ENCODE results near the gene MFN2.

GRCh38 chr1:11961230-11961629 is 19.0 kb upstream of the MFN2 start:
- TF ChIP-seq, protein P1, sequence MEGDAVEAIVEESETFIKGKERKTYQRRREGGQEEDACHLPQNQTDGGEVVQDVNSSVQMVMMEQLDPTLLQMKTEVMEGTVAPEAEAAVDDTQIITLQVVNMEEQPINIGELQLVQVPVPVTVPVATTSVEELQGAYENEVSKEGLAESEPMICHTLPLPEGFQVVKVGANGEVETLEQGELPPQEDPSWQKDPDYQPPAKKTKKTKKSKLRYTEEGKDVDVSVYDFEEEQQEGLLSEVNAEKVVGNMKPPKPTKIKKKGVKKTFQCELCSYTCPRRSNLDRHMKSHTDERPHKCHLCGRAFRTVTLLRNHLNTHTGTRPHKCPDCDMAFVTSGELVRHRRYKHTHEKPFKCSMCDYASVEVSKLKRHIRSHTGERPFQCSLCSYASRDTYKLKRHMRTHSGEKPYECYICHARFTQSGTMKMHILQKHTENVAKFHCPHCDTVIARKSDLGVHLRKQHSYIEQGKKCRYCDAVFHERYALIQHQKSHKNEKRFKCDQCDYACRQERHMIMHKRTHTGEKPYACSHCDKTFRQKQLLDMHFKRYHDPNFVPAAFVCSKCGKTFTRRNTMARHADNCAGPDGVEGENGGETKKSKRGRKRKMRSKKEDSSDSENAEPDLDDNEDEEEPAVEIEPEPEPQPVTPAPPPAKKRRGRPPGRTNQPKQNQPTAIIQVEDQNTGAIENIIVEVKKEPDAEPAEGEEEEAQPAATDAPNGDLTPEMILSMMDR (IDR thresholded peaks at IDR 0.05) = no peak
- no peak for TF ChIP-seq POLR2A (IDR thresholded peaks at IDR 0.05)
- no peak for TF ChIP-seq EP300 (IDR thresholded peaks at IDR 0.05; ENCODE audit: low read depth)
- TF ChIP-seq POLR2AphosphoS5 (IDR thresholded peaks at IDR 0.05) = peak in 1 of 3 donors; percentile 13

Measured in transverse colon (tissue), 4 donors.